Measurements from ENCODE around the gene LCE3E.

The LCE3E gene

GRCh38 chr1:152535774-152536173, 30.8 kb downstream of the LCE3E start:
- no peaks in the 10 kb centered on the region for H3K36me3 ChIP-seq (ENCODE audit: insufficient read depth, low read length)
- H3K27me3 ChIP-seq (ENCODE audit: insufficient read depth, low read length, poor library complexity) = no peaks in the 10 kb centered on the region
- H4K20me1 ChIP-seq (ENCODE audit: insufficient read depth, low read length) = no peaks in the 10 kb centered on the region
- H3K27ac ChIP-seq (ENCODE audit: low read length) = no peak overlapping the region
- H2AFZ ChIP-seq (ENCODE audit: low read depth, low read length) = no peak overlapping the region
- H3K9ac ChIP-seq (ENCODE audit: low read depth, low read length) = no peak overlapping the region
- H3K9me3 ChIP-seq (ENCODE audit: insufficient read depth, low read length, severe bottlenecking) = no peaks in the 10 kb centered on the region
- H3K4me1 ChIP-seq (ENCODE audit: insufficient read depth, low read length) = no peaks in the 10 kb centered on the region
- TF ChIP-seq EZH2 (IDR thresholded peaks at IDR 0.05; ENCODE audit: borderline replicate concordance, low read depth, low read length, severe bottlenecking) = no peak
- no peak for TF ChIP-seq CTCF (IDR thresholded peaks at IDR 0.05; ENCODE audit: borderline replicate concordance, extremely low read depth, low read length, poor library complexity, severe bottlenecking)
- ATAC-seq (ENCODE audit: insufficient read depth, low read depth) (no peak), DNase-seq (no peak)
- H3K4me2 ChIP-seq (ENCODE audit: insufficient read depth, low read length) = no peak overlapping the region
- H3K4me3 ChIP-seq (ENCODE audit: low read depth in 1 of 2, low read length in 2 of 2) = no peak overlapping the region
- H3K79me2 ChIP-seq (ENCODE audit: insufficient read depth, low read length) = no peaks in the 10 kb centered on the region

DNA sequence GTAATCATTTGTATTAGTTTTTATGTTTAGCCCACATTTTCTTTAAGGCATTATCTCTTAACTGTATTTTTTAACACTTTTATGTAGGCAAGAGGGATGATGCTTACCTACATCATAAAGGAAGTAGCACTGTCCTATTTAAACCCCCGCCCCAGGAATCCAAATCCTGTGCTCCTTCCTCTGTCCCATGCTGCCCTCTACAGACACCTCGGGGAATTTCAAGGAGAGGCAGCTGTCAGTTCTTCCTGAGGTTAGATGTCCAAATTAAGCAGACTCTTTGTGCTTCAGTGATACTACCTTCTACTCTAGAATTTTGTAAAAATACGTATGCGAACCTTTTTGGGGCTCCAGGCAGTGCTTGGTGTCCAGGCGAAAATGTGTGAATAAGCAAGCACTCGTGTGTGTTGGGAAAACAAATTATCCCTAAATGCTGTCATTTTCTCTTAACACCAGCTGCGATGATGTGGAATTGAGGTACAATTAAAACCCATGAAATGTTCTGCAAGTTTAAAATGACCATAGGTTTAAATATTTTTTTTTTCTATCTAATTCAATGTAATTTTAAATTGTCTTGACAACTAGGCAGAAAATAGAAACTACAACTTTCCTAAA, 33.1 kb downstream of the LCE3E start:
- Histone ChIP-seq H3K9ac (ENCODE audit: low read depth, low read length) (no peak overlapping the region), H3K4me2 (ENCODE audit: insufficient read depth, low read length) (no peak overlapping the region), H3K27me3 (ENCODE audit: insufficient read depth, low read length, poor library complexity) (no peaks in the 10 kb centered on the region), H3K27ac (ENCODE audit: low read length) (no peak overlapping the region), H4K20me1 (ENCODE audit: insufficient read depth, low read length) (no peaks in the 10 kb centered on the region), H3K79me2 (ENCODE audit: insufficient read depth, low read length) (no peaks in the 10 kb centered on the region), H2AFZ (ENCODE audit: low read depth, low read length) (no peak overlapping the region), H3K9me3 (ENCODE audit: insufficient read depth, low read length, severe bottlenecking) (no peaks in the 10 kb centered on the region), H3K4me1 (ENCODE audit: insufficient read depth, low read length) (no peaks in the 10 kb centered on the region), H3K4me3 (ENCODE audit: low read depth in 1 of 2, low read length in 2 of 2) (no peak overlapping the region), H3K36me3 (ENCODE audit: insufficient read depth, low read length) (no peaks in the 10 kb centered on the region)
- TF ChIP-seq EZH2 (IDR thresholded peaks at IDR 0.05; ENCODE audit: borderline replicate concordance, low read depth, low read length, severe bottlenecking) (no peak), CTCF (IDR thresholded peaks at IDR 0.05; ENCODE audit: borderline replicate concordance, extremely low read depth, low read length, poor library complexity, severe bottlenecking) (peak; percentile 79)
- DNase-seq (peak; percentile 46), ATAC-seq (ENCODE audit: insufficient read depth, low read depth) (no peak)

DNA sequence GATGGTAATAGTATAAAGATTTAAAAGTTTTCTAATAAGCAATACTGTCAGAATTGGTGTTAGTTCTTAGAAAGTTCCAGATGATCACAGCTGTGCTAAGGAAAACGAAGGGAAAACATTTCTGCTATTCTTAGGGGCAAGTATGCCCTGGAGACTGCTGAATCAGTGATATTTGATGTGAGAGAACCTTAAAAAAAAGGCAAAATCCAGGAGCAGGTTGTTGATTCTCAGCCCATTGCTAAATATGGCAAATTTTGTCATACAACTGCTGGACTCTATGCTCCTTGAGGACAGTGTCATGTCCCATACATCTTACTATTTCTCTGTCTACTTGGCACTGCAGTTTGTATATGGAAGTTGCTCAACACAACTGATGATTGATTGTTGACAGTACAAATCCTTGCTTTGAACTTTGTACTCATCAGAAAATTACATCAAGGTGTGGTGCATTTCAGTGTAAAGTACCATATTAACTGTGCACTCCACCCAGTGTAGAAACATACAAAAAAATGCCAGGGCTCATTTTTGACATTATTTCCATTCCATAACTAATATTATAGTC, 41.4 kb downstream of the LCE3E start:
- Histone ChIP-seq H4K20me1 (ENCODE audit: insufficient read depth, low read length) (no peaks in the 10 kb centered on the region), H3K4me3 (ENCODE audit: low read depth in 1 of 2, low read length in 2 of 2) (no peak overlapping the region), H3K4me2 (ENCODE audit: insufficient read depth, low read length) (no peak overlapping the region), H3K9me3 (ENCODE audit: insufficient read depth, low read length, severe bottlenecking) (no peaks in the 10 kb centered on the region), H3K27me3 (ENCODE audit: insufficient read depth, low read length, poor library complexity) (peaks cover 11% of the 10 kb centered on the region), H3K36me3 (ENCODE audit: insufficient read depth, low read length) (no peaks in the 10 kb centered on the region), H3K79me2 (ENCODE audit: insufficient read depth, low read length) (no peaks in the 10 kb centered on the region), H3K4me1 (ENCODE audit: insufficient read depth, low read length) (no peaks in the 10 kb centered on the region), H2AFZ (ENCODE audit: low read depth, low read length) (no peak overlapping the region), H3K9ac (ENCODE audit: low read depth, low read length) (no peak overlapping the region), H3K27ac (ENCODE audit: low read length) (no peak overlapping the region)
- DNase-seq (no peak), ATAC-seq (ENCODE audit: insufficient read depth, low read depth) (no peak)
- no peak for TF ChIP-seq EZH2 (IDR thresholded peaks at IDR 0.05; ENCODE audit: borderline replicate concordance, low read depth, low read length, severe bottlenecking)
- TF ChIP-seq CTCF (IDR thresholded peaks at IDR 0.05; ENCODE audit: borderline replicate concordance, extremely low read depth, low read length, poor library complexity, severe bottlenecking) = no peak

Measured in DND-41 (cell line).